ENCODE data around the gene FAM222B.

The FAM222B gene

GRCh38 chr17:28726627-28727491, 115.7 kb downstream of the FAM222B start:
- ChIA-PET CTCF (interaction anchor here (0.5 to 13.6 kb wide), 56 partner anchors 8 to 1027 kb away, joined by 3 to 445 read pairs (median 6); partner anchors contain the start of genes BLTP2, DHRS13, FLOT2 and PHF12), POLR2A (interaction anchor here (0.6 to 6.7 kb wide), 36 partner anchors 7 to 834 kb away, joined by 3 to 448 read pairs (median 7); partner anchors contain the start of genes BLTP2, DHRS13, FAM222B and FLOT2)
- peak overlapping the region; percentile 55 for H3K4me3 ChIP-seq (ENCODE audit: low read depth, low read length)
- H3K4me1 ChIP-seq (ENCODE audit: control insufficient read depth, insufficient read depth, low read length) = peaks cover 9% of the 10 kb centered on the region; the same call in 1 of the 2 replicates
- H3K9me3 ChIP-seq (ENCODE audit: control insufficient read depth, insufficient read depth, low read depth, low read length) = no peaks in the 10 kb centered on the region
- H3K27ac ChIP-seq (ENCODE audit: extremely low read depth, low read depth, low read length) = peak overlapping the region; percentile 81
- H3K36me3 ChIP-seq (ENCODE audit: control insufficient read depth in 2 of 2, insufficient read depth in 1 of 2, low read length in 2 of 2) = peaks cover 14 to 34% of the 10 kb centered on the region in 2 experiments
- TF ChIP-seq ZFP3 (tag by site-specific recombination; IDR thresholded peaks at IDR 0.05; ENCODE audit: low read depth) (no peak), ZNF2 (tag by site-specific recombination; IDR thresholded peaks at IDR 0.05) (0 out of 2 replicates have a peak, but pooled peaks have one; percentile 31), ZNF211 (tag by site-specific recombination; IDR thresholded peaks at IDR 0.05; ENCODE audit: low read depth) (no peak), ZNF585B (tag by site-specific recombination; IDR thresholded peaks at IDR 0.05) (no peak), ZNF629 (tag by site-specific recombination; IDR thresholded peaks at IDR 0.05) (peak; percentile 79), ZNF133 (tag by site-specific recombination; IDR thresholded peaks at IDR 0.05) (no peak), ZNF394 (tag by site-specific recombination; IDR thresholded peaks at IDR 0.05; ENCODE audit: borderline replicate concordance) (peak; percentile 100), ZNF529 (tag by site-specific recombination; IDR thresholded peaks at IDR 0.05; ENCODE audit: insufficient replicate concordance) (no peak), ZSCAN16 (tag by site-specific recombination; IDR thresholded peaks at IDR 0.05) (peak; percentile 12; the same call in 1 of the 2 replicates), PRDM1 (tag by site-specific recombination; IDR thresholded peaks at IDR 0.05) (peak; percentile 98), ZNF610 (tag by site-specific recombination; IDR thresholded peaks at IDR 0.05; ENCODE audit: borderline replicate concordance) (peak; percentile 29; the same call in 1 of the 2 replicates), ZNF132 (tag by site-specific recombination; IDR thresholded peaks at IDR 0.05; ENCODE audit: borderline replicate concordance) (no peak), ZNF391 (tag by site-specific recombination; IDR thresholded peaks at IDR 0.05; ENCODE audit: borderline replicate concordance, low read depth) (0 out of 2 replicates have a peak, but pooled peaks have one; percentile 20), PATZ1 (tag by site-specific recombination; IDR thresholded peaks at IDR 0.05) (peak; percentile 95), ZNF837 (tag by site-specific recombination; IDR thresholded peaks at IDR 0.05) (no peak), ZBTB7A (tag by site-specific recombination; IDR thresholded peaks at IDR 0.05; ENCODE audit: low read depth) (peak; percentile 94), ZNF18 (tag by site-specific recombination; IDR thresholded peaks at IDR 0.05) (peak; percentile 86), PRDM6 (tag by site-specific recombination; IDR thresholded peaks at IDR 0.05) (no peak), EGR2 (tag by site-specific recombination; IDR thresholded peaks at IDR 0.05; ENCODE audit: low read depth) (peak; percentile 85), ZSCAN30 (tag by site-specific recombination; IDR thresholded peaks at IDR 0.05) (peak; percentile 92)
- TF ChIP-seq, protein P1, sequence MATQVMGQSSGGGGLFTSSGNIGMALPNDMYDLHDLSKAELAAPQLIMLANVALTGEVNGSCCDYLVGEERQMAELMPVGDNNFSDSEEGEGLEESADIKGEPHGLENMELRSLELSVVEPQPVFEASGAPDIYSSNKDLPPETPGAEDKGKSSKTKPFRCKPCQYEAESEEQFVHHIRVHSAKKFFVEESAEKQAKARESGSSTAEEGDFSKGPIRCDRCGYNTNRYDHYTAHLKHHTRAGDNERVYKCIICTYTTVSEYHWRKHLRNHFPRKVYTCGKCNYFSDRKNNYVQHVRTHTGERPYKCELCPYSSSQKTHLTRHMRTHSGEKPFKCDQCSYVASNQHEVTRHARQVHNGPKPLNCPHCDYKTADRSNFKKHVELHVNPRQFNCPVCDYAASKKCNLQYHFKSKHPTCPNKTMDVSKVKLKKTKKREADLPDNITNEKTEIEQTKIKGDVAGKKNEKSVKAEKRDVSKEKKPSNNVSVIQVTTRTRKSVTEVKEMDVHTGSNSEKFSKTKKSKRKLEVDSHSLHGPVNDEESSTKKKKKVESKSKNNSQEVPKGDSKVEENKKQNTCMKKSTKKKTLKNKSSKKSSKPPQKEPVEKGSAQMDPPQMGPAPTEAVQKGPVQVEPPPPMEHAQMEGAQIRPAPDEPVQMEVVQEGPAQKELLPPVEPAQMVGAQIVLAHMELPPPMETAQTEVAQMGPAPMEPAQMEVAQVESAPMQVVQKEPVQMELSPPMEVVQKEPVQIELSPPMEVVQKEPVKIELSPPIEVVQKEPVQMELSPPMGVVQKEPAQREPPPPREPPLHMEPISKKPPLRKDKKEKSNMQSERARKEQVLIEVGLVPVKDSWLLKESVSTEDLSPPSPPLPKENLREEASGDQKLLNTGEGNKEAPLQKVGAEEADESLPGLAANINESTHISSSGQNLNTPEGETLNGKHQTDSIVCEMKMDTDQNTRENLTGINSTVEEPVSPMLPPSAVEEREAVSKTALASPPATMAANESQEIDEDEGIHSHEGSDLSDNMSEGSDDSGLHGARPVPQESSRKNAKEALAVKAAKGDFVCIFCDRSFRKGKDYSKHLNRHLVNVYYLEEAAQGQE (tag by site-specific recombination; IDR thresholded peaks at IDR 0.05) = no peak
- TF ChIP-seq, protein P2, sequence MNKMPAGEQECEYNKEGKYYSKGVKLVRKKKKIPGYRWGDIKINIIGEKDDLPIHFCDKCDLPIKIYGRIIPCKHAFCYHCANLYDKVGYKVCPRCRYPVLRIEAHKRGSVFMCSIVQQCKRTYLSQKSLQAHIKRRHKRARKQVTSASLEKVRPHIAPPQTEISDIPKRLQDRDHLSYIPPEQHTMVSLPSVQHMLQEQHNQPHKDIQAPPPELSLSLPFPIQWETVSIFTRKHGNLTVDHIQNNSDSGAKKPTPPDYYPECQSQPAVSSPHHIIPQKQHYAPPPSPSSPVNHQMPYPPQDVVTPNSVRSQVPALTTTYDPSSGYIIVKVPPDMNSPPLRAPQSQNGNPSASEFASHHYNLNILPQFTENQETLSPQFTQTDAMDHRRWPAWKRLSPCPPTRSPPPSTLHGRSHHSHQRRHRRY (tag by site-specific recombination; IDR thresholded peaks at IDR 0.05) = no peak
- TF ChIP-seq, protein P3, sequence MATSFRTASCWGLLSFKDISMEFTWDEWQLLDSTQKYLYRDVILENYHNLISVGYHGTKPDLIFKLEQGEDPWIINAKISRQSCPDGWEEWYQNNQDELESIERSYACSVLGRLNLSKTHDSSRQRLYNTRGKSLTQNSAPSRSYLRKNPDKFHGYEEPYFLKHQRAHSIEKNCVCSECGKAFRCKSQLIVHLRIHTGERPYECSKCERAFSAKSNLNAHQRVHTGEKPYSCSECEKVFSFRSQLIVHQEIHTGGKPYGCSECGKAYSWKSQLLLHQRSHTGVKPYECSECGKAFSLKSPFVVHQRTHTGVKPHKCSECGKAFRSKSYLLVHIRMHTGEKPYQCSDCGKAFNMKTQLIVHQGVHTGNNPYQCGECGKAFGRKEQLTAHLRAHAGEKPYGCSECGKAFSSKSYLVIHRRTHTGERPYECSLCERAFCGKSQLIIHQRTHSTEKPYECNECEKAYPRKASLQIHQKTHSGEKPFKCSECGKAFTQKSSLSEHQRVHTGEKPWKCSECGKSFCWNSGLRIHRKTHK (tag by site-specific recombination; IDR thresholded peaks at IDR 0.05) = no peak

Measured in HEK293 (cell line).